Stimulated activated CD4-positive, alpha-beta T cell treated with anti-CD3 and anti-CD28 coated beads, Interleukin-2, amount 100 ng/mL, for 4 hours (primary cell): ENCODE data around the gene CLIP4.

Experiments used
- DNase-seq: peaks from one replicate; pipeline ENCODE4 v3.0.0-alpha.2; 2020; ENCODE audit warnings: low read depth

The CLIP4 gene

DNA sequence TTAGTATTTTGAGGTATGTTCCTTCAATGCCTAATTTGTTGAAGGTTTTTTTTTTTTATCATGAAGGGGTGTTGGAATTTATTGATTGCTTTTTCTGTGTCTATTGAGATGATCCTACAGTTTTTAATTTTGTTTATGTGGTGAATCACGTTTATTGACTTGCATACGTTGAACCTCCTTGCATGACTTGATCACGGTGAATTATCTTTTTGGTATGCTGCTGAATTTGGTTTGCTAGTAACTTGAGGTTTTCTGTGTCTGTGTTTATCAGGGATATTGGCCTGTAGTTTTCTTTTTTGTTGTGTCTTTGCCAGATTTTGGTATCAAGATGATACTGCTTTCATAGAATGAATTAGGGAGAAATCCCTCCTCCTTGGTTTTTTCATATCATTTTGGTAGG lies 23.9 kb downstream of the CLIP4 start:
- no peak for DNase-seq

DNA sequence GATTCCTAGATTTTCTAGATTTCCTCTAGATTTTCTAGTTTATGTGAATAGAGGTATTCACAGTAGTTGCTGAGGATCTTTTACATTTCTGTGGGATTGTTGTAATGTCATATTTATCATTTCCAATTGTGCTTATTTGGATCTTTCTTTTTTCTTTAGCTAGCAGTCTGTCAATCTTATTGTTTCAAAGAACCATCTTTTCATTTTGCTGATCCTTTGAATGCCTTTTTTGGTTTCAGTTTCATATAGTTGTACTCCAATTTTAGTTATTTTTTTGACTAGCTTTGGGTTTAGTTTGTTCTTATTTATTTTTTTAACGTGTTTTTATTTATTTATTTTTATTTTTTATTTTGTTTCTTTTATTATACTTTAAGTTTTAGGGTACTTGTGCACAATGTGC lies 24.5 kb downstream of the CLIP4 start:
- no peak for DNase-seq

DNA sequence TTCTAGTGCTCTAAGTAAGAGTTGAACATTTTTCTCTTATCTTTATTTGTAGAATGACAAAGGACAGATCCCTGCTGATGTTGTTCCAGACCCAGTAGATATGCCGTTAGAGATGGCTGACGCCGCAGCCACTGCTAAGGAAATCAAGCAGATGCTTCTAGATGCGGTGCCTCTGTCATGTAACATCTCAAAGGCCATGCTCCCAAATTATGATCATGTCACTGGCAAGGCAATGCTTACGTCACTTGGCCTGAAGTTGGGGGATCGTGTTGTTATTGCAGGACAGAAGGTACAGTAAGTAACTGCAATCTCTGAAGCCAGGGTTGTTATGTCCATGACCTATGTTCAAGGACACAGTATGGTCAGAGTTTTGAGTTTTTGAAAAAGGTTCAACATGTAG lies 28.4 kb downstream of the CLIP4 start:
- no peak for DNase-seq

DNA sequence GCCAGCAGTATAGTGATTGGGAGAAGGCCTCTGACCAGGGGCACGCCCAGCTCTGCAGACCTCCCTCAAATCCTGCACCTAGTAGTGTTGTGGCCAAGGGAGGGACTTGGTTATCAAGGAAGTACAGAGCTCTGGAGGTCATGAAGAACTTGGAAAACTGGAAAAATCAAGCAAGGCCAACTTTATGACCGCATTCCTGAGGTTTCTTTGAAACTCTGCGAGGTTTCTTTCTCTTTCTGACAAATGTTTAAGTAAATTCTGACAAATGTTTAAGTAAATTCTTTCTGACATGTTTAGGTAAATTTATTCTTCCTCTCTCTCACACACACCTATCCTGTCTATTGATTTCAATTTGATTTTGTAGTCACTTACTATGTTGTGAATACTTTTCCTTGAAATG lies 31.0 kb downstream of the CLIP4 start:
- DNase-seq: no peak

DNA sequence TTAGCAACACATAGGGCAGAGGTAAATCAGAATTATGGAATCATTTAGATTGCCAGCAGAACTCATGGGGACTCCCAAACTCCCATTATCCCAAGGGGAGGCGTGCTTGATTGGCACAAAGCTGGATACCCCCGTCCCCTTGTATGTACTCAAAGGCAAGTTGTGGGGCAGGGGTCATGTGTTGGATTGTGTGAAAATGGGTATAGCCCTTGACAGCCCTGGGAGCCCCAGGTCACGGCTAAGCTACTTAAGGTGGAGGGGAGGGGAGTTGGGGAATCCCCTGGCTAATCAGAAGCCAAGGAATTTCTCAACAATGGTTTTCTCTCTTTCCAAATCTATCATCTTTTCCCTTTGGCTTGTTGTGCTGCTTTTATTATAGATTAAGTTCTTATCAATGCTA lies 32.7 kb downstream of the CLIP4 start:
- DNase-seq: no peak

DNA sequence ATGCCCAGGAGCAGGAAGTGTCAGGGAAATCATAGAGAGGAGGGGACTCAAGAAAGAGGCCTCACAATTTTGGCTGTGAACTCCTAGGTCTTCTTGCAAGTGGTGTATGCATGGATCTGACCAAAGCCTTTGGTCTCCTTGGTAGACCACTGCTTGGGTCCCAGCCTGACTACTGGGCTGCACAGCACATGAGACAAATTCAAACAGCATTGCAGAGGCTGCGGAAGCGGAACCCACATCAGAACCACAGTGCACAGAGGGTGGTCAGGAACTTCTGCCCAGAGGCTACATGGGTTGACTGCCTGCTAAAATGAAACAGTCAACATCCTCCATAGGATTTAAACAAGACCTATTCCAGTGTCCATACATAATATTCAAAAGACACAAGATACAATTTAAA lies 39.4 kb downstream of the CLIP4 start:
- no peak for DNase-seq

DNA sequence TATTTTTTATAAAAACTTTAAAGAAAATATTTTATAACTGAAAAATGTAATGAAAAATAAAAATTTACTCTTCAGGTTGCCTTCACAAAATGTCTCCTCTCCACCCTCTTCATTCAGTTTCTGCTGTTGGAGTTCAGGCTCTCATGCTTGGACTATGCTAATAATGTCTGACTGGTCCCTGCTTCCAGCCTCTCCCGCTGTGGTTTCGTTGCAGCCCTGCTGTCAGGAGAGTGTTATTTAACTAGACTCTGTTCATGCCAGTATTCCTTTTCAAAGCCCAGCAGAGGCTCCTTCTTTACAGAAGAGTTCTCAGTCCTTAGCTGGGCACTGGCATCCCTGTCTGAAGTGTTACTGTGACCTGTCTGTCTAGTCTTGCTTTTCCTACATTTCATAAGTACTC lies 40.4 kb downstream of the CLIP4 start:
- no peak for DNase-seq

DNA sequence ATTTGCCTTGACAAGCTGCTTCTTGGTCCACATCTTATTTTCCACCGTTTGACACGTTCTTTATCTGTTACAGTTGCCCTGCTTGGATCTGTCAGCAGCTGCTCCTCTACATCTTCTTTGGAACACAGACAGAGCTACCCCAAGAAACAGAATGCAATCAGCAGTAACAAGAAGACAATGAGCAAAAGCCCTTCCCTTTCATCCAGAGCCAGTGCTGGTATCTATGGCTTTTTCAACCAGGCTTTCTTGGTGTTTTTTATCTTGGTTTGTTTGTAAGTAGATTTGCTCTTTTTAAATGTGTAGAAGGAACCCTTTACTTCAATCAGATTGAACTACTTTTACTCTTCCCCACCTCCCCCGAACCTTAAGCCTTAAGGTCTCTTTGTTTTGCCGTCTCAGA lies 41.9 kb downstream of the CLIP4 start:
- DNase-seq: no peak

DNA sequence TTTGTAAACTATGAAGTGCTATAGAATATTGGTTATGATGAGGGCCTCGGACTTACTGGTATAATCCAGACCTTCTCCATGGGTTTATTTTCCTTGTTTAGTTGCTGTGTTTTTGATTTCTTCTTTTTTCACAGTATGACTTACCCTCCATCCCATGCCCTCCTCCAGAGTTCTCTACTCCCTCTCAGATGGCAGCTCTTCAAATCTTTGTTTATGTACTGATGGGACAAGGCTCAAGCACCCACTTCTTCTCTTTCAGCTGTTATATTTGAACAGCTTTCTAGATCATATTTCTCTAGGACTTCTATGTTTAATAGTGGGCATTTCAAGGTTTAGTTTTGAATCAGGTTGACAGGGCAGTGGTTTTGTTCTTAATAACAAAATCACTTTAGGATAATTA lies 43.9 kb downstream of the CLIP4 start:
- no peak for DNase-seq

DNA sequence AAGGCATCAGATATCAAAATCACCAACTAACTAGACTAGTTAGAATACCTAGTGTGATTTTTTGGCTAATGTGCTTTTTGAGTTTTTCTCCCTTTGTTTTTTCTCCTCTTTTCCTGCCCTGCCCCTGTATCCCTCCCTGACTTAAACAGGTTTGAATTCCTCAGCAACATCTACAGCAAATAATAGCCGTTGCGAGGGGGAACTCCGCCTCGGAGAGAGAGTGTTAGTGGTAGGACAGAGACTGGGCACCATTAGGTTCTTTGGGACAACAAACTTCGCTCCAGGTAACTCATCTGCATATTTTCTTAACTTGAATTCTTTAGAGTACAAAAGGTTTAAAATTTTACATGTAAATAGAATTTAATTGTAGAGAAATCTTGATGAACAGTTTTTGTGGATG lies 45.0 kb downstream of the CLIP4 start:
- no peak for DNase-seq

DNA sequence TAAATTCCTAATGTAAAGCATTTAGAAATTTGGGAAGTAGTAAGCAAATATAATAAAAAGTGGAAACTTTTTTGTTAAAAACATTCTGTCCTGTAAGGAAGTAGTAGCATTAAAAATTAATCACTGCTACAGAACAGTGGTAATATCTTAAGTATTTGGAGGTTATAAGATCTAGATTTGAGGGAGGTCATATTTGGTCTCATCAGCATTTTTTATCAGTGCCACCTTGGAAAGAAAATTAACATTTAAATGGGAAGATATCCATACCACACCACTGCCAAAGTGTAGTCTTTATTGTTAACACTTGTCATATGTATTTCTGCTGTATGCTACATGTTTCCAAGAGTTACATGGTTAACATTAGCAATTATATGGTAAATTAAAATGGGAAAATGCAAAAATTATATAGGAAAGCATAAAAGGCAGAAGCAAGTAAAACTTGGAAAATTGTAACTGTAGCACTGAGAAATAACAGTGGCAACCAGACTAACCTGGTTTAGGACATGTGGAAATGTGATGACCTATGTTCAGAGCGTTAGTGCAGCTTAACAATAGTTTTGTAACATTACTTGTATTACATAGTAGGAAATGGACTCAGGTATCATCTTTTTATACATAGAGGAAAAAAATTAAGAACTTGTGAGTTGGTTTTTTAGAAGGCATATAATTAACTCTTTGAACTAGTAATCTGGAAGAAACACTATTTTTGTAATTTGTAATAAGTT lies 47.2 kb downstream of the CLIP4 start:
- DNase-seq: no peak

DNA sequence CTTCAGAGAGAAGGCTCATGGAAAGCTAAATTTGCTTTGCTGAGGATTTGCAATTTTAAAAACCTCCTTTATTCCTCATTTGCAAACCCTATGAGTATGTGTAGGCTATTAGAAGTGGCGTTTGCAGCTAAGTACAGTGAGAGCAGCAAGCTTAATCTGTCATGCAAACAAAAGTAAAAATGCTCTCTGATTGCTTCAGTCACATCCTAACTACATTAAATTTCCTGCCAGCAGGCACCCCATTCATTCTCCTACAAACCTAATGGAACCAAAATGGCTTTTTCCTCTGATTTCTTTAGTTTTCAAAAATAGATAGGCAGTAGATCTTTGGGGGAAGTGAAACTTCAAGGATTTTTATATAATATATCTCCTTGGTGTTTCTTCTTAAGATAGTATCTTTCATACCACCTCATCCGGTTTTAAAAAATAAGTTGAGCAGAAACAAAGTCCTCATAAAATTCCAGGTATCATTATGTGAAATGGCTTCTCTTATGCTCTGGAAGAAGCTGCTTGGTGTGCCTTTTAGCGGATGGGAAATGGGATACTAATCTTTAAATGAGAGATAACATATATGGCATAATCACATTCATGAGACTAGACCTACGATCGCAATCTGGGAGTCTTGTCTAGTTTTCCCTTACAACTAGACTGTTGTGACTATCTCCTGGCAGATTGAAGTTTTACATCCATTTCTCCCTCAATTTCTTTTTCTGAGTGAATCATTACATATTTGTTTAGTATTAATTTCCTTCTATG lies 49.1 kb downstream of the CLIP4 start:
- DNase-seq: no peak

DNA sequence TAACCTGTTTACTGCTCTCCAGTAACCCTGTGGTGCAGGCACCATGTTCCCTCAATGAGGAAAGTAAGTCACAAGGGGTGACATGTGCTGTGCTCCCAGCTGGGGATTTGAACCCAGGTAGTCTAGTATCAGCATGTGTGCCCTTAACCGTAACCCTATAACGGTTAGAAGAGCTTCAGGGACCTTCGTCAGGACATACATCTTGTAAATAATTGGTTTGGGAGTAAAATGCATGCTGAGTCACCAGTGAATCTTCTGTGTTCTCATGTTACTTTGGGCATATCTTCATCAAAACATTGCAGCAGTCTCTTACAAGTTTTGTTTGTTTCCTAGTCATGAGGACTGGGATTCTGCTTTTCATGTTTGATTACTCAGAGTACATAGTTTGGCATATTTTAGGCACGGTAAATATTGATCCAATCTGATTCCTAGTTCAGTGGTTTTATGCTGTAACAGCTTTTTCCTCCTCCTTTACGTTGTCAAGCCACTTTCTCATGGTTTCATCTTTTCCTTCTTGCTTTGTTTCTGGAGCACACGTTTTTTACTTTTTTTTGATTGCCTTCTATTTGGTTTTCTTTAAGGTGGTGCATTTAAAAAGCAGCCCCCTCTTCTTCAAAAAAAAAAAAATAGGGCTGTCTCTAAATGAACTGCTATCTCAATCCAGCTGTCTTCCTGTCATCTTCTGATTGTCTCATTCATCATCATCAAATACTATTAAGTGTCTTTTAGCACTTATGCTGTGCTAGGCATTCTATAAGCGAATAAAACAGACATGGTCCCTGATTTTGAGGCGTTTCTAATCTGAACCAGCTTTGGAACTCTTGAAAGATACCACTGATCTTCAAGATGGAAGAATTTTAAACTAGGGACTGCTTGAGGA lies 50.4 kb downstream of the CLIP4 start:
- DNase-seq: no peak

DNA sequence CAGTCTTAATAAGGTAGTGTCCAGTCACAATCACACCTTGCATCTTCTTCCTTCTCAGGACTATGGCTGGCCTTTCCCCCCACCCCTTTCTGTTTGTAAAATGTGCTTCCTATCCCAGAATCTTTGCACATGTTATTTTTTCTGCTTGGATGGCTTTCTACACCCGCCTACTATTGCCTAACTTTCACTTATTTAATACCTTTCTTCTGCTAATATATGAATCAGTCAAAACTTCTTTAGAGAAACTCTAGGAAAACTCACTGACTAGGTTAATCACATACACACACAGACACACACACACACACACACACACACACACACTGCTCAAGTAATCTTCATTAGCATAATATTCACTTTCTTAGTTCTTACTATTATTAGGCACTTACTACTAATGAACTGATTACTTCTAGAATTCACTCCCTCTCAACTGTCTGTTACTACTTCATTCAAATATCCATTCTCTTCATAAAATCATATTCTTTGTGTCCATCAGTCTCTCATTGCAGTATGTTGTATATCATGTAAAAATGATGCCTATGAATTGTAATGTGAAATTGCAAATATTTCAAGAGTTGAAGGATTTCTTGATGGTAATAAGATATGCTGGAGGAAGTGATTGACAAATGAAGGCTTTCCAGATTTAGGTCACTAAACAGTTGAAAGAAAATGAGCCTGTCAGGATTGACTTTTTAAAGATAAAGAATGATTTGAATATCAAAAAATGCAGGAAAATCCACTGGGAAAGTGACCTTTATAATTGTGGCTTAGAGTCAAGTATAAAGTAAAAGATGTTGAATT lies 51.2 kb downstream of the CLIP4 start:
- DNase-seq: no peak

DNA sequence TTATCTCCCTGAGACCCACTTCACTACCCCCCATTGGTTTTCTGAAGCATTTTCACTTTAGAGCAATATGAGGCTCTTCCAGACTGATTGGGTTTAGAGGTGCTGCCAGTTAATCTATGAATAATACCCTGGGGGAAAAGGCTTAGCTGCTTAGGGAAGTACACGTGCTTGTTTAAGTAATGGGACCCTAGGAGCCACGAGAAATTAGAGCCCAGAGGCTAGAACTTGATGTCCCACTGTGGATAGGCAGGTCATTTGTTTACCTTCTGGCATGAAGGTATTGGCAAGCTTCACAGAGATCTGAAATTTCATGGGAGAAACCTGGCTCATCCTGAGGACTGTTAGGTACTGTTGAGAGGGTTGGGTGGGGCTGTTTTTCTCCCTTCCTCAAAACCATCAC lies 59.7 kb downstream of the CLIP4 start:
- no peak for DNase-seq

DNA sequence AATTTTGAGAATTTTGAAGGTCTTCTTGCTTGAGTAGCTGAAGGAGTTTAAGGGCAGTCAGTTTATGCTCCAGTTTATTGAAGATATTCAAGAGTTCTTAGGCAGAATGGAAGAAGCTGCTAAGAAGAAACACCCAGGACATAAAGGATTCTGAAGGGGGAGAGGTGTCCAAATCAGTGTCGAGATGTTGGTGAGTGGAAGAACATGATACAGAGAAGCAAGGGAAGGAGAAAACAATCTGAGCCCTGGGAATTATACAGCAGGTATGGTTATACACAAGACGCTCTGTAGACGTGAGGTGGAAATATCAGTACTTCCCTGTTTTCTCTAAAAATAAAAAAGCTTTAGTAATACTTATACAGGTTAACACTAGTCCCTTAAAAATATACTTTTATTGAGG lies 60.1 kb downstream of the CLIP4 start:
- DNase-seq: no peak

DNA sequence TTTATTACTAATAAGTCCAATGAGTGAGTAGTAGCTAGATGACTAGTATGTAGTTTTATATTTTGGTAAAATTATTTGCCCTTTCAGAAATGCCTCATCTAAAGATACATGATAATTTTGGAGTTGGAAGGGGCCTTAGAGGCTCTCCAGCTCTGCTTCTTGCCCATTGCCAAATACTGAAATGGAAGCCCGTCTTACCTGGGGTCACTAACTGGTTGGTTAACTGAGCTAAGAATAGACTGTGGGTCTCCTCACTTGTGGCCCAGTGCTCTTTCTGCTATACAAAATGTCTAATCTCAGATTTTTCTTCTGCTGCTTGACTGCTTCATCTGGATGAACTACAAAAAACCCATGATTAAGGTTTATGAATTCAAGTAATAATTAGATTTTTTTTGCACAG lies 67.1 kb downstream of the CLIP4 start:
- DNase-seq: no peak

DNA sequence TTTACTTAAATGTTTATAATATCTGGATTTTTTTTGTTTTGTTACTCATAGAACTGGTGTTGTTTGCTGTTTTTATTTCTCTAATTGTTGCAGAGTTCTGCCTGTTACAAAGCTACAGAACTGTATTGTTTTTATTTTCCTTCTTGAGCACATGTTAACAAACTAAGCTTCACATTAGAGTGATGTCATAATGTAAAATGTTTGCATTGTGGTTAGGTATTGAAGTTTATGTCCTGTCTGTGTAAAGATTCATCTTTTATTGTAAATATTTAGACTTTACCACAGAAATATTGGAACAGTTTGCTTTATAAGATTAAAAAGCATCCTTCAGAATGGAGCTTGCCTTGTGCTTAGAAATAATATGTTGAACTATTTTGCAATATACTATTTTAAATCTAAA lies 67.7 kb downstream of the CLIP4 start:
- no peak for DNase-seq

DNA sequence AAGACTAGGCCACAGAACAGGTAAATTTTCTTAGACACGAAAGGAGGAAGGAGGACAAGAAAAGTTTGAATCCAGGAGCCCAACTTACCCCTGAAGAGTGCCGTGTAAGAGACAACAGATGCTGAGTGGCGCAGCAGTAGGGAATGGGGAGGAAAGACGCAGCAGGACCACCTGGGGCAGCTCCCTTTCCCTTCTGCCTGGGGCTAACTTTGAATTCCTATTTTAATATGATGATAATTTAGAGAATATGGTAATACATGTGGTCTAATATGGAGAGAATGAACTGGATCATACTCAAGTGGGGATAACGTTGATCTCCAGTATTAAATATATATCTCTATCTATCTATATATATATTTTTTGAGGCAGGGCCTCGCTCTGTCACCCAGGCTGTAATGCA lies 69.3 kb downstream of the CLIP4 start:
- no peak for DNase-seq

DNA sequence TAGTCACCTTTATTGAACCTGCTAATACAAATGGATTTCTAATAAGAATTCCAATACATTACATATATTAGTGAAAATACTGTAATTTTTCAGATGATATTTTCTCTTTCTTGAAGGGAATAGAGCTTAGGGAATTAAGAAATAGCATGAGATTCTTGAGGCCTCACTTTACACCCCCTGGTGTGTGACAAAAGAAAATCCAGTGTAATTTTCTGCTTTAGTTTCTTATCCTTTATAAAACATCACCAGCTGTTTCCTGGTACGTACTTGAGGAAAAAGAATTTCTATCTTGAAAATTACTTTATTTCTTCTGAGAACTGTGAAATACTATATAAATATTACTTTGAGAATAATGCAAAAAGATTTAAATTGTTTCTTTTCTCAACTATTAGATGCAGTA lies 71.6 kb downstream of the CLIP4 start:
- DNase-seq: no peak

DNA sequence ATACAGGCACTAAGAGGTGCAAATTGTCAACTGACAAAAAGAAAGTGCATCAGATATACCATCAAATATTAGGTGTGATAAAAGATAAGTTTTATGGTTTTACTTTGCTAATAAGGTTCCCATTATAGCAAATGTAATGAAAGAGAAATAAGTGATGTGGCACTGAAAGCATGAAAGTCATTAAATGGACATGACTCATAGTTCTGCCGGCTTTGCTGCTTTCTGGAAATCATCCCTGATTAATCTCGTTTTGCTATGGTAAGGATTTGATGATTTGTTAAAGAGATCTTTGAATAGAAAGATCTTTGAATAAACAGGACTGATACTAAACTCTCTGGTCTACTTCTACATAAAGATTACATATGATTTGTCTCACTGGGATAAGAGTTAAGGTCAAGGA lies 72.7 kb downstream of the CLIP4 start:
- no peak for DNase-seq

DNA sequence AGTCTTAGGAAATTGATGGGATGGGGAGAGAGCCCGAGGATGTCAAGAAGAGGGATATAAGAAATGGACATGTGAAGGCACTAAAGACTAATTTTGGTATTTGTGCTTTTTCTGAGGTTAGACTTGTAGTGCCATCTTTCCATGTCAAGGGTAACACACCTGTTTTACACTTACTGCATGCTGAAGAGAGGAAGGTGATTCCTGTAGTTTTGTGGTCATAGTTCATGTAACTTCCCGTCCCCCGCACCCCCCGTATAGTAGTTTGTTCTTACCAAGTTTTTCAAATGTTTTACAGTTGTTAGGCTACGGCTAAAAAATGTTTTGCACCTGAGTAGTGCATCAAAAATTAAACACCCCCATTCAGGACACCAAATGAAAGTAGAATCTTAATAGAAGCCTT lies 73.8 kb downstream of the CLIP4 start:
- DNase-seq: no peak
